GM18909 (cell line): Measurements from ENCODE around the gene NKD1.
A peak's percentile ranks its signal among the peaks of the same experiment; 100 is the strongest.

Experiments
- ATAC-seq: cut with Tn5 transposase; IDR thresholded peaks from one replicate; pipeline ENCODE4 v1.9.1; 2021; ENCODE audit warnings: mild to moderate bottlenecking; ENCODE audit not compliant: unreplicated experiment, poor library complexity

The NKD1 gene

GRCh38 chr16:50681021-50681885, 133.1 kb downstream of the NKD1 start, which contains the start of gene SNX20:
Gene SNX20 (minus strand): TSS chr16:50681312. CDS start chr16:50677526, 3,786 bp downstream.
- ATAC-seq = peak; percentile 63

- ATAC-seq = peak; percentile 71
These were observed 135.6 kb downstream of the NKD1 start for GRCh38 chr16:50683689-50684374.

- peak; percentile 25 for ATAC-seq
These were observed 136.7 kb downstream of the NKD1 start for GRCh38 chr16:50684823-50685461.

- no peak for ATAC-seq
These were observed 137.4 kb downstream of the NKD1 start for GRCh38 chr16:50685462-50686063.

GRCh38 chr16:50688083-50688482, 139.9 kb downstream of the NKD1 start:
- no peak for ATAC-seq

- ATAC-seq = no peak
These were observed 140.7 kb downstream of the NKD1 start for GRCh38 chr16:50688867-50689266.

- no peak for ATAC-seq
These were observed 142.0 kb downstream of the NKD1 start for GRCh38 chr16:50690177-50690576.

- ATAC-seq = no peak
These were observed 144.4 kb downstream of the NKD1 start for GRCh38 chr16:50692644-50692998.

GRCh38 chr16:50692999-50693781, 145.0 kb downstream of the NKD1 start, which contains the start of gene NOD2:
Gene NOD2 (plus strand): TSS chr16:50693606. CDS start chr16:50699496, 5,890 bp downstream.
- no peak for ATAC-seq

GRCh38 chr16:50694206-50694605, 146.0 kb downstream of the NKD1 start:
- no peak for ATAC-seq

- no peak for ATAC-seq
These were observed 147.1 kb downstream of the NKD1 start for GRCh38 chr16:50695017-50696000.

GRCh38 chr16:50696126-50696525, 147.9 kb downstream of the NKD1 start:
- ATAC-seq = peak; percentile 38

- peak; percentile 68 for ATAC-seq
These were observed 148.6 kb downstream of the NKD1 start for GRCh38 chr16:50696575-50697420.

GRCh38 chr16:50697421-50697715, 149.2 kb downstream of the NKD1 start:
- no peak for ATAC-seq

- peak; percentile 42 for ATAC-seq
These were observed 149.9 kb downstream of the NKD1 start for GRCh38 chr16:50697881-50698767.
